D721Med (cell line): ENCODE data around the gene VPS37B.
"Not testable (repeated sequence)": the region's sequence is repeated elsewhere in the genome, so short reads cannot be mapped to it uniquely, and the experiment has no call there.

ENCODE experiments used
- DNase-seq: peaks from one replicate; pipeline ENCODE4 v3.0.0; 2011; ENCODE audit warnings: low spot score; ENCODE audit not compliant: insufficient read length
- FAIRE-seq: peaks from 2 replicates; lab custom pipeline; 2011; peaks lifted over from hg19 to GRCh38; lab: Jason Lieb, UNC
- TF ChIP-seq, protein P1 (sequence below): IDR thresholded peaks from 2 replicates; pipeline ENCODE4 v1.5.1; 2012; ENCODE audit warnings: mild to moderate bottlenecking, control low read depth; ENCODE audit not compliant: insufficient read depth; ENCODE audit errors: missing control alignments

Gene VPS37B

DNA sequence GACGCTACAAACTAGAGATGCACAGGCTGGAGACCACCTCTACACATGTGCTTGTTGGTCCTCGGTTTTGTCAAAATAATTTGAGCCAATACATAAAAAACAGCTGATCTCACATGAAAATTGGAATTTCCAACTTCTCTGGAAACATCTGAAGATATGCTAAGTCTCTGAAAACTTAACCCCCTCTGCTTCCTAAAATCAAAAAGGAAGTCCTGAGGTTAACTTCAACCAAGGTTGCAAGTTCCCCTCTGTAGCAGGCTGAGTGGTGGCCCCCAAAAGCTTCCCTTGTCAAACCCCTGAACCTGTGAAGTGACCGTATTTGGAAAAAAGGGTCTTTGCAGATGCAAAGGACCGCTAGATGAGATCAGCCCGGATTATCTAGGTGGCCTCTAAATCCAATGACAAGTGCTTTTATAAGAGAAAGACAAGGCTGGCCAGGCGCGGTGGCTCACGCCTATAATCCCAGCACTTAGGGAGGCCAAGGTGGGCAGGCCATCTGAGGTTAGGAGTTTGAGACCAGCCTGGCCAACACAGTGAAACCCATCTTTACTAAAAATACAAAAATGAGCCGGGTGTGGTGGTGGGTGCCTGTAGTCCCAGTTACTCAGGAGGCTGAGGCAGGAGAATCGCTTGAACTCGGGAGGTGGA is 32.0 kb upstream of the VPS37B start:
- DNase-seq (no peak), FAIRE-seq (no peak)
- TF ChIP-seq, protein P1, sequence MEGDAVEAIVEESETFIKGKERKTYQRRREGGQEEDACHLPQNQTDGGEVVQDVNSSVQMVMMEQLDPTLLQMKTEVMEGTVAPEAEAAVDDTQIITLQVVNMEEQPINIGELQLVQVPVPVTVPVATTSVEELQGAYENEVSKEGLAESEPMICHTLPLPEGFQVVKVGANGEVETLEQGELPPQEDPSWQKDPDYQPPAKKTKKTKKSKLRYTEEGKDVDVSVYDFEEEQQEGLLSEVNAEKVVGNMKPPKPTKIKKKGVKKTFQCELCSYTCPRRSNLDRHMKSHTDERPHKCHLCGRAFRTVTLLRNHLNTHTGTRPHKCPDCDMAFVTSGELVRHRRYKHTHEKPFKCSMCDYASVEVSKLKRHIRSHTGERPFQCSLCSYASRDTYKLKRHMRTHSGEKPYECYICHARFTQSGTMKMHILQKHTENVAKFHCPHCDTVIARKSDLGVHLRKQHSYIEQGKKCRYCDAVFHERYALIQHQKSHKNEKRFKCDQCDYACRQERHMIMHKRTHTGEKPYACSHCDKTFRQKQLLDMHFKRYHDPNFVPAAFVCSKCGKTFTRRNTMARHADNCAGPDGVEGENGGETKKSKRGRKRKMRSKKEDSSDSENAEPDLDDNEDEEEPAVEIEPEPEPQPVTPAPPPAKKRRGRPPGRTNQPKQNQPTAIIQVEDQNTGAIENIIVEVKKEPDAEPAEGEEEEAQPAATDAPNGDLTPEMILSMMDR: no peak

DNA sequence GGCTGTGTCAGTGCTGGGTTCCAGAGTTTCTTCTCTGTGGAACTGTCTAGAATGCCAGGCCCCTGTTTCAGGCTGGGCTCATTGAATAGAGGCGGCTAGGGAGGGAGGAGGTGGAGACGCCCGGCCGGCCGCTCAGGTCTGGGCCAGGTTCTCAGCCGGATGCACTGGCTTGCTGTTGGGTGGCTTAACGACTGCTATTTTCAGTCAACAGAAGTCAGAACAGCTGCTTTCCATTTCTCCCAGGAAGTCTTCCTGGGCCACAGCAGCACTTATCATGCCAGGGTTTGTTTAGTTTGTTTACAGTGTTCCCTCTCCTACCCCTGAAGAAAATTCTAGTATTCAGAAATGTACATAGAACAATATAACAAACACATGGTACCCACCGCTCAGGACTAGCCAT is 26.0 kb upstream of the VPS37B start:
- no peak for FAIRE-seq
- no peak for DNase-seq
- TF ChIP-seq, protein P1: no peak

DNA sequence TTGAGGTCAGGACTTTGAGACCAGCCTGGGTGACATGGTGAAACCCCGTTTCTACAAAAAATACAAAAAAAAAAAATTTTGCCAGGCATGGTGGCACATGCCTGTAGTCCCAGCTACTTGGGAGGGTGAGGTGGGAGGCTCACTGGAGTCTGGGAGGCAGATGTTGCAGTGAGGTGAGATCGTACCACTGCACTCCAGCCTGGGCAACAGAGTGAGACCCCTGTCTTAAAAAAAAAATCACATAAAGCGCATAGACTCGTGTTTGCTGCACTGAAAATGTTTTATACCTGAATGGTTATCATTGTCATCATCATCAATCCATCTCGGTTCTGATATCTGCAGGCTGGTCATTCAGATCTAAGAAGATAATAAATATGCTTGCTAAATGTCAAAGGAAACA is 24.8 kb upstream of the VPS37B start:
- FAIRE-seq (no peak), DNase-seq (no peak)
- TF ChIP-seq, protein P1: no peak

DNA sequence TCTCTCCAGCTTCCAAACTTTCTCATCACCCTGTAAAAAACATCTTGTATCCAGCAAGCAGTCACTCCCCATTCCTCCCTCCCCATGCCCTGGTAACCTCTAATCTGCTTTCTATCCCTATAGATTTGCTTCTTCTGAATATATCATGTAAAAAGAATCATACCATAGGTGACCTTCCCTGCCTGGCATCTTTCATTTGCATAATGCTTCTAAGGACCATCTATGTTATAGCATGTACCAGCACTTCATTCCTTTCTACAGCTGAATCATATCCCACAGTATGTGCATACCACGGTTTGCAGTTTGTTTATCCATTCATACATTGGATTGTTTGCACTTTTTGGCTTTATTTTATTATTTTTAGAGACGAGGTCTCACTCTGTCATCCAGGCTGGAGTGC is 22.9 kb upstream of the VPS37B start:
- no peak for FAIRE-seq
- DNase-seq: no peak
- TF ChIP-seq, protein P1: no peak

DNA sequence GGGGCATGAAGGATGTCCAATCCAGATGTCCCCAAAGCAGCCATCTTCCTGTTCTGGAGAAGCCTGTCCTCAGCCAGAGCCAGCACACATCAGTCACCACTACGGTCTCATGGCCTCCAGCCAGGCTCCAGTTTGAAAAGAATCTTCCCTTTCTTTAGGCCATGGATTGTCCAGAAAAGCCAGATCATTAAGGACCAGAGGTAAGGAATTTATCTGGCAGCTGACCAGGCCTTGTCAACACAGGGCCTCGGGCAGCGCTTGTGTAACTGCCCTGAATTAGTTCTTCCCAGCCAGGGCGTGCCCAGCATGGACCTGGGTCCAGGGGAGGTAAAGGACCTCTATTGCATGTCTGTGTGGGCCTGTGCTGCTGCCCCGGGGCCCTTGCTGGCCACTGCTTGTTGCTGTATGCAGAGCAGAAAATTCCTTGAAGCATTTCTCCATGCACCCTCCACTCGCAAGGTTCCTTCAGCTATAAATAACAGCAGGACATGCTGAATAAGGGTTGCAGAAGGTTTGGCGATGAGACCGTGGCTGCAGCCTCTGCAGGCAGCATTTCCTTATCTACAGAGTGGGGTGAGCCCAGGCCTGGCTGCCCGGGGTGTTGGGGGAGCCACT is 21.7 kb upstream of the VPS37B start:
- DNase-seq: no peak
- TF ChIP-seq, protein P1: no peak
- no peak for FAIRE-seq

DNA sequence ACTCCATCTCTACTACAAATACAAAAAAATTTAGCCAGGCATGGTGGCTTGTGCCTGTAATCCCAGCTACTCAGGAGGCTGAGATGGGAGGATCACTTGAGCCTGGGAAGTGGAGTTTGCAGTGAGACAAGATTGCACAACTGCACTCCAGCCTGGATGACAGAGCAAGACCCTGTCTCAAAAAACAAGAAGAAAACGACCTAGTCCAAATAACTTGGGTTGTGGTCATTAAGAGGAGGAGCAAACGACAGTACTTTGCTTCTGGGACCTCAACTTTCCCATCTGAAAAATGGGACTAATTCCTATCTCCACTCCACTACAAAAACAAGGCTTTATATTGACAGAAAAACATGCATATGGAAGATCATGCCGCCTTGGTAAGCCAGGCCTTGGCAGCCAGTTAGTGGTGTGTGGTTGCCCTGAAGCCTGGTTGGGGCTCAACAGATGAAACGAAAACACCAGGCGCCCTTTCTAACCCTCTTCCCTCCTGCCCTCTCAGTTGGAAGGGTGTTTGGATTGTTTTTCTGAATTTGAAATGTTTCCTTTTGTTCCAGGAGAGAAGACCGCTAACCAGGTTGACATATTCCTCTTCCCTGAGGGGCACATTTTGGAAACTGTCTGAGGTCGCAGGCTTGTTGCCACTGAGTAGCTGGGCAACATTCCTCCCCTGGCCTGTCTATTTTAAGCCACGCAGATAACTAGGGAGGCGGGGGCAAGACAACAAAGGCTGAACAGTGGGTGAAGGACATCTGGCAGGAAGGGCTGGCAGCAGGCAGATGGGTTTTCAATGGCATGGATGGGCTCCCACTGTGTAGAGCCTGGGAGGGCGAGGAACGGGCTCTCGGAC is 13.7 kb upstream of the VPS37B start:
- FAIRE-seq: no peak
- TF ChIP-seq, protein P1: no peak
- no peak for DNase-seq

DNA sequence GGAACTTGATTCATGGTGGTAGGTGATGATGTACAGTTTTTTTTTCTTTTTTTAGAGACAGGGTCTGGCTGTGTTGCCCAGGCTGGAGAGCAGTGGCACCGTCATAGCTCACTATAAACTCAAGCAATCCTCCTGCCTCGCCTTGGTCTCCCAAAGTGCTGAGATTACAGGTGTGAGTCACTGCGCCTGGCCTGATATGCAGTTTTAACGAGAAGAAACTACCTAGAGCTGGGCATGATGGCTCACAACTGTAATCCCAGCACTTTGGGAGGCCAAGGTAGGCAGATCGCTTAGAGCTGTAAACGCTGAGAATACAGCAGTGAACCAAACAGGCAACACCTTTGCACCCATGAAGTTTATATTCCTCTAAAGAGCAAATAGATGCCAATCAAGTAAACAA is 13.0 kb upstream of the VPS37B start:
- FAIRE-seq: no peak
- TF ChIP-seq, protein P1: no peak
- DNase-seq: no peak

DNA sequence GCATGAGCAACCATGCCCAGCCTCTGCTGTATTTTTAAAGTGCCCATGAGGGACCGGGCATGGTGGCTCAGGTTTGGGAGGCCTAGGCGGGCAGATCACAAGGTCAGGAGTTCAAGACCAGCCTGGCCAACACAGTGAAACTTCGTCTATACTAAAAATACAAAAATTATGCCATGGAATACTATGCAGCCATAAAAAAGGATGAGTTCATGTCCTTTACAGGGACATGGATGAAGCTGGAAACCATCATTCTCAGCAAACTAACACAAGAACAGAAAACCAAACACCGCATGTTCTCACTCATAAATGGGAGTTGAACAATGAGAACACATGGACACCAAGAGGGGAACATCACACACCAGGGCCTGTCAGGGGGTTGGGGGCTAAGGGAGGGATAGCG is 9.3 kb upstream of the VPS37B start:
- DNase-seq, FAIRE-seq: not testable (repeated sequence)
